Muscle layer of colon (tissue), 2 donors: ENCODE data around the gene PTPRG.

ENCODE experiments used
- H3K27ac ChIP-seq: one replicate; pipeline ENCODE4 v1.7.0; 2013; ENCODE audit warnings: low read depth, mild to moderate bottlenecking, low read length, moderate library complexity
- H3K27me3 ChIP-seq, 2 donors: one replicate each; pipeline ENCODE4 v1.7.0; 2013; ENCODE audit warnings: low read length in 2 of 2, mild to moderate bottlenecking in 2 of 2; ENCODE audit not compliant: insufficient read depth in 2 of 2, control insufficient read depth in 1 of 2
- H3K36me3 ChIP-seq: one replicate; pipeline ENCODE4 v1.7.0; 2013; ENCODE audit warnings: mild to moderate bottlenecking, low read length; ENCODE audit not compliant: insufficient read depth
- H3K4me1 ChIP-seq: one replicate; pipeline ENCODE4 v1.7.0; 2013; ENCODE audit warnings: mild to moderate bottlenecking, low read length; ENCODE audit not compliant: insufficient read depth
- H3K4me3 ChIP-seq, 2 donors: one replicate each; pipeline ENCODE4 v1.7.0; 2013; ENCODE audit warnings: low read length in 2 of 2, low read depth in 1 of 2, mild to moderate bottlenecking in 1 of 2, moderate library complexity in 1 of 2
- H3K9ac ChIP-seq: one replicate; pipeline ENCODE4 v1.7.0; 2013; ENCODE audit warnings: low read length
- H3K9me3 ChIP-seq: one replicate; pipeline ENCODE4 v1.7.0; 2013; ENCODE audit warnings: mild to moderate bottlenecking, low read length
- donor health status: abdominal sarcoma.
- donor health status: Adenocarcinoma of cecum.

Gene PTPRG

GRCh38 chr3:61899700-61900462, 338.5 kb downstream of the PTPRG start:
- H3K9ac ChIP-seq = no peak overlapping the region
- H3K27me3 ChIP-seq = no peaks in the 10 kb centered on the region
- no peak overlapping the region for H3K4me3 ChIP-seq
- H3K36me3 ChIP-seq = no peaks in the 10 kb centered on the region
- no peaks in the 10 kb centered on the region for H3K9me3 ChIP-seq
- H3K27ac ChIP-seq = no peak overlapping the region
- peaks cover 38% of the 10 kb centered on the region for H3K4me1 ChIP-seq

GRCh38 chr3:61901496-61901895, 340.1 kb downstream of the PTPRG start:
- H3K27ac ChIP-seq = no peak overlapping the region

GRCh38 chr3:61901986-61902385, 340.6 kb downstream of the PTPRG start:
- H3K9me3 ChIP-seq = no peaks in the 10 kb centered on the region
- H3K4me1 ChIP-seq = peaks cover 30% of the 10 kb centered on the region
- no peak overlapping the region for H3K9ac ChIP-seq
- H3K27me3 ChIP-seq = no peaks in the 10 kb centered on the region
- no peak overlapping the region for H3K4me3 ChIP-seq
- H3K27ac ChIP-seq = no peak overlapping the region
- no peaks in the 10 kb centered on the region for H3K36me3 ChIP-seq

More at GRCh38 chr3:61901496-61901895, 340.1 kb downstream of the PTPRG start:
- no peak overlapping the region for H3K9ac ChIP-seq
- no peak overlapping the region for H3K4me3 ChIP-seq
- no peaks in the 10 kb centered on the region for H3K27me3 ChIP-seq
- H3K4me1 ChIP-seq = peaks cover 30% of the 10 kb centered on the region
- no peaks in the 10 kb centered on the region for H3K9me3 ChIP-seq
- no peaks in the 10 kb centered on the region for H3K36me3 ChIP-seq

GRCh38 chr3:61903074-61903473, 341.7 kb downstream of the PTPRG start:
- H3K9ac ChIP-seq = no peak overlapping the region
- H3K27ac ChIP-seq = no peak overlapping the region
- H3K4me3 ChIP-seq = no peak overlapping the region
- no peaks in the 10 kb centered on the region for H3K9me3 ChIP-seq
- no peaks in the 10 kb centered on the region for H3K27me3 ChIP-seq
- H3K36me3 ChIP-seq = no peaks in the 10 kb centered on the region
- H3K4me1 ChIP-seq = peaks cover 30% of the 10 kb centered on the region

- Histone ChIP-seq H3K27me3 (no peaks in the 10 kb centered on the region), H3K4me1 (peaks cover 30% of the 10 kb centered on the region), H3K27ac (peak overlapping the region; percentile 59), H3K9me3 (no peaks in the 10 kb centered on the region), H3K36me3 (no peaks in the 10 kb centered on the region), H3K9ac (no peak overlapping the region), H3K4me3 (peak overlapping the region in 1 of 2 donors; percentile 4)
Observed at GRCh38 chr3:61903931-61904657, 342.7 kb downstream of the PTPRG start.

GRCh38 chr3:61907210-61907795, 345.9 kb downstream of the PTPRG start:
- H3K27ac ChIP-seq = no peak overlapping the region
- no peaks in the 10 kb centered on the region for H3K27me3 ChIP-seq
- peaks cover 26% of the 10 kb centered on the region for H3K4me1 ChIP-seq
- no peaks in the 10 kb centered on the region for H3K9me3 ChIP-seq
- H3K9ac ChIP-seq = no peak overlapping the region
- no peak overlapping the region for H3K4me3 ChIP-seq
- H3K36me3 ChIP-seq = no peaks in the 10 kb centered on the region

GRCh38 chr3:61908382-61908781, 347.0 kb downstream of the PTPRG start:
- no peaks in the 10 kb centered on the region for H3K9me3 ChIP-seq
- no peak overlapping the region for H3K27ac ChIP-seq
- no peaks in the 10 kb centered on the region for H3K27me3 ChIP-seq
- no peak overlapping the region for H3K9ac ChIP-seq
- no peak overlapping the region for H3K4me3 ChIP-seq
- H3K4me1 ChIP-seq = peaks cover 20% of the 10 kb centered on the region
- no peaks in the 10 kb centered on the region for H3K36me3 ChIP-seq

GRCh38 chr3:61910732-61911131, 349.4 kb downstream of the PTPRG start:
- H3K27me3 ChIP-seq = no peaks in the 10 kb centered on the region
- peaks cover 12% of the 10 kb centered on the region for H3K4me1 ChIP-seq
- no peak overlapping the region for H3K27ac ChIP-seq
- H3K4me3 ChIP-seq = no peak overlapping the region
- no peaks in the 10 kb centered on the region for H3K9me3 ChIP-seq
- H3K36me3 ChIP-seq = no peaks in the 10 kb centered on the region
- no peak overlapping the region for H3K9ac ChIP-seq

- Histone ChIP-seq H3K4me3 (no peak overlapping the region), H3K27ac (no peak overlapping the region), H3K9me3 (no peaks in the 10 kb centered on the region), H3K9ac (no peak overlapping the region), H3K27me3 (no peaks in the 10 kb centered on the region), H3K36me3 (no peaks in the 10 kb centered on the region), H3K4me1 (peaks cover 12% of the 10 kb centered on the region)
Observed at GRCh38 chr3:61912158-61912557, 350.8 kb downstream of the PTPRG start.

- no peak overlapping the region for H3K4me3 ChIP-seq
- no peaks in the 10 kb centered on the region for H3K9me3 ChIP-seq
- peaks cover 12% of the 10 kb centered on the region for H3K4me1 ChIP-seq
- no peaks in the 10 kb centered on the region for H3K36me3 ChIP-seq
- no peak overlapping the region for H3K27ac ChIP-seq
- H3K9ac ChIP-seq = no peak overlapping the region
- H3K27me3 ChIP-seq = no peaks in the 10 kb centered on the region
Observed at GRCh38 chr3:61913701-61914100, 352.3 kb downstream of the PTPRG start.

GRCh38 chr3:61914276-61914675, 352.9 kb downstream of the PTPRG start:
- Histone ChIP-seq H3K9ac (no peak overlapping the region), H3K4me3 (no peak overlapping the region), H3K27ac (no peak overlapping the region)

More at GRCh38 chr3:61914276-61914675, 352.9 kb downstream of the PTPRG start:
- Histone ChIP-seq H3K36me3 (no peaks in the 10 kb centered on the region), H3K4me1 (peaks cover 12% of the 10 kb centered on the region), H3K27me3 (no peaks in the 10 kb centered on the region), H3K9me3 (no peaks in the 10 kb centered on the region)
